HepG2 (cell line): ENCODE measurements around the gene PLEKHA8. TPM values are rescaled to one million over a fixed set of nuclear protein-coding genes. Genes with fewer than 3 reads are reported as not detected.

ENCODE experiments used
- CEBPG ChIP-seq: IDR thresholded peaks from 2 replicates; pipeline ENCODE4 v1.6.1; 2016
- HDAC6 ChIP-seq: fragments of 200-600 bp; sonication (generic); IDR thresholded peaks from 2 replicates; pipeline ENCODE4 v1.7.0; 2017; ENCODE audit warnings: mild to moderate bottlenecking, antibody characterized with exemption, low read length, low read depth
- MED13 ChIP-seq: sonication (generic); formaldehyde crosslinking; IDR thresholded peaks from 2 replicates; pipeline ENCODE4 v1.5.0; 2020; ENCODE audit warnings: missing genetic modification reagents
- MEF2D ChIP-seq: sonication (generic); formaldehyde crosslinking; IDR thresholded peaks from 2 replicates; pipeline ENCODE4 v1.5.1; 2020; ENCODE audit warnings: mild to moderate bottlenecking, missing genetic modification reagents
- TOE1 ChIP-seq: sonication (generic); formaldehyde crosslinking; IDR thresholded peaks from 2 replicates; pipeline ENCODE4 v1.4.0; 2020; ENCODE audit warnings: mild to moderate bottlenecking, missing genetic modification reagents
- ZNF431 ChIP-seq: sonication (generic); formaldehyde crosslinking; IDR thresholded peaks from 2 replicates; pipeline ENCODE4 v1.9.0; 2022; ENCODE audit warnings: missing genetic modification reagents, low read depth, mild to moderate bottlenecking, borderline replicate concordance
- ZNF569 ChIP-seq: sonication (generic); formaldehyde crosslinking; IDR thresholded peaks from 2 replicates; pipeline ENCODE4 v1.5.0; 2020; ENCODE audit warnings: mild to moderate bottlenecking, missing genetic modification reagents, moderate library complexity, borderline replicate concordance
- ZNF615 ChIP-seq: sonication (generic); formaldehyde crosslinking; IDR thresholded peaks from 2 replicates; pipeline ENCODE4 v1.5.0; 2020; ENCODE audit warnings: mild to moderate bottlenecking, missing genetic modification reagents, borderline replicate concordance
- ZNF7 ChIP-seq: IDR thresholded peaks from 2 replicates; pipeline ENCODE4 v1.6.1; 2016; ENCODE audit warnings: missing biosample characterization, missing genetic modification reagents
- polyA plus RNA-seq, 8 experiments: library from polyadenylated mRNA; depleted of rRNA in 3 of 8; stranded (reverse) in 7 of 8; unstranded in 1 of 8; fragments of >200 nt; fragmentation: Illumina TruSeq in 4 of 8; extraction: Trizol in 4 of 8; gene quantifications; 2 replicates each; pipeline versions ENCODE4 v1.2.1 to v1.2.3, GENCODE V29; 2011 to 2016; ENCODE audit warnings: low read depth in 4 of 8, missing spikeins in 1 of 8, mixed read lengths in 1 of 8; ENCODE audit not compliant: insufficient read depth in 1 of 8
- total RNA-seq, 5 experiments: library from RNA; depleted of rRNA; stranded (reverse); fragments of >200 nt; fragmentation: Illumina TruSeq; extraction: Trizol; gene quantifications; 2 replicates each; pipeline ENCODE4 v1.2.3, GENCODE V29; 2016; ENCODE audit warnings: low read depth in 1 of 5
- TF ChIP-seq, protein P1 (sequence below): sonication (generic); formaldehyde crosslinking; IDR thresholded peaks from 2 replicates; pipeline ENCODE4 v1.9.0; 2021; ENCODE audit warnings: mild to moderate bottlenecking, missing genetic modification reagents
- TF ChIP-seq, protein P2 (sequence below): sonication (generic); formaldehyde crosslinking; IDR thresholded peaks from 2 replicates; pipeline ENCODE4 v1.5.1; 2020; ENCODE audit warnings: missing genetic modification reagents, mild to moderate bottlenecking, borderline replicate concordance
- TF ChIP-seq, protein P3 (sequence below): sonication (generic); formaldehyde crosslinking; IDR thresholded peaks from 2 replicates; pipeline ENCODE4 v1.8.0; 2022; ENCODE audit warnings: mild to moderate bottlenecking, missing genetic modification reagents, moderate library complexity
- TF ChIP-seq, protein P4 (sequence below): sonication (generic); formaldehyde crosslinking; IDR thresholded peaks from 2 replicates; pipeline ENCODE4 v1.4.0; 2020; ENCODE audit warnings: missing genetic modification reagents
- TF ChIP-seq, protein P5 (sequence below): sonication (generic); formaldehyde crosslinking; IDR thresholded peaks from 2 replicates; pipeline ENCODE4 v1.4.0; 2020; ENCODE audit warnings: mild to moderate bottlenecking, low read depth, missing genetic modification reagents

Gene PLEKHA8
- total and polyA plus RNA-seq, 2 of the 13 experiments (the other 11 are each of a cell fraction or from before 2014, with no cell fraction given), result 12.5 to 26.4 TPM

DNA sequence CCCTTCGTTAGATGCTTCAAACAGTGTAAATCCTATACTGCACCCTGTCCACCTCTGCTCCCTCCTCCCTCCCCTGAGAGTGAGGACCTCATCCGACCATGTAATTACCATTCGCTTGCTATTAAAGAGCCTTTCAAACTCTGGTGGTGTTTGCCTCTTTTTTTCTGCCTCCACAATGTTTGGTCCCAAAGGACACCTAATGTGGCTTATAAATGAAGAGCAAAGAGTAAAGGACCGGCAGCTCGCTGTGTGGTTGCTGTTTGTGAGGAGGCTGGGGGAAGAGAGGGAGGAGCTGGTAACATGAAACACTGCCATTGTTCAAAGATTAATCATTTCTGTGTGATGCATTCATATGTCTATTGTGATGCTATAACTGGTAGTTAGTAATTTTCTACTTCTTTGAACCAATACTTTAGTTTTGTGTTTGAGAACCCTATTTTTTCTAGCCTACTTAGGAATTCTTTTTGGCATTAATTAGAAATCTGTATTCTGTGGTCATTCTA, 134.5 kb downstream of the PLEKHA8 start (continued):
- TF ChIP-seq, protein P1, sequence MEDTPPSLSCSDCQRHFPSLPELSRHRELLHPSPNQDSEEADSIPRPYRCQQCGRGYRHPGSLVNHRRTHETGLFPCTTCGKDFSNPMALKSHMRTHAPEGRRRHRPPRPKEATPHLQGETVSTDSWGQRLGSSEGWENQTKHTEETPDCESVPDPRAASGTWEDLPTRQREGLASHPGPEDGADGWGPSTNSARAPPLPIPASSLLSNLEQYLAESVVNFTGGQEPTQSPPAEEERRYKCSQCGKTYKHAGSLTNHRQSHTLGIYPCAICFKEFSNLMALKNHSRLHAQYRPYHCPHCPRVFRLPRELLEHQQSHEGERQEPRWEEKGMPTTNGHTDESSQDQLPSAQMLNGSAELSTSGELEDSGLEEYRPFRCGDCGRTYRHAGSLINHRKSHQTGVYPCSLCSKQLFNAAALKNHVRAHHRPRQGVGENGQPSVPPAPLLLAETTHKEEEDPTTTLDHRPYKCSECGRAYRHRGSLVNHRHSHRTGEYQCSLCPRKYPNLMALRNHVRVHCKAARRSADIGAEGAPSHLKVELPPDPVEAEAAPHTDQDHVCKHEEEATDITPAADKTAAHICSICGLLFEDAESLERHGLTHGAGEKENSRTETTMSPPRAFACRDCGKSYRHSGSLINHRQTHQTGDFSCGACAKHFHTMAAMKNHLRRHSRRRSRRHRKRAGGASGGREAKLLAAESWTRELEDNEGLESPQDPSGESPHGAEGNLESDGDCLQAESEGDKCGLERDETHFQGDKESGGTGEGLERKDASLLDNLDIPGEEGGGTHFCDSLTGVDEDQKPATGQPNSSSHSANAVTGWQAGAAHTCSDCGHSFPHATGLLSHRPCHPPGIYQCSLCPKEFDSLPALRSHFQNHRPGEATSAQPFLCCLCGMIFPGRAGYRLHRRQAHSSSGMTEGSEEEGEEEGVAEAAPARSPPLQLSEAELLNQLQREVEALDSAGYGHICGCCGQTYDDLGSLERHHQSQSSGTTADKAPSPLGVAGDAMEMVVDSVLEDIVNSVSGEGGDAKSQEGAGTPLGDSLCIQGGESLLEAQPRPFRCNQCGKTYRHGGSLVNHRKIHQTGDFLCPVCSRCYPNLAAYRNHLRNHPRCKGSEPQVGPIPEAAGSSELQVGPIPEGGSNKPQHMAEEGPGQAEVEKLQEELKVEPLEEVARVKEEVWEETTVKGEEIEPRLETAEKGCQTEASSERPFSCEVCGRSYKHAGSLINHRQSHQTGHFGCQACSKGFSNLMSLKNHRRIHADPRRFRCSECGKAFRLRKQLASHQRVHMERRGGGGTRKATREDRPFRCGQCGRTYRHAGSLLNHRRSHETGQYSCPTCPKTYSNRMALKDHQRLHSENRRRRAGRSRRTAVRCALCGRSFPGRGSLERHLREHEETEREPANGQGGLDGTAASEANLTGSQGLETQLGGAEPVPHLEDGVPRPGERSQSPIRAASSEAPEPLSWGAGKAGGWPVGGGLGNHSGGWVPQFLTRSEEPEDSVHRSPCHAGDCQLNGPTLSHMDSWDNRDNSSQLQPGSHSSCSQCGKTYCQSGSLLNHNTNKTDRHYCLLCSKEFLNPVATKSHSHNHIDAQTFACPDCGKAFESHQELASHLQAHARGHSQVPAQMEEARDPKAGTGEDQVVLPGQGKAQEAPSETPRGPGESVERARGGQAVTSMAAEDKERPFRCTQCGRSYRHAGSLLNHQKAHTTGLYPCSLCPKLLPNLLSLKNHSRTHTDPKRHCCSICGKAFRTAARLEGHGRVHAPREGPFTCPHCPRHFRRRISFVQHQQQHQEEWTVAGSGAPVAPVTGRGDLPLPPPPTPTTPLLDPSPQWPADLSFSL (CRISPR knock-in tag), result no peak
- TF ChIP-seq ZNF7, result no peak
- no peak for TF ChIP-seq ZNF615 (CRISPR knock-in tag)
- TF ChIP-seq, protein P2, sequence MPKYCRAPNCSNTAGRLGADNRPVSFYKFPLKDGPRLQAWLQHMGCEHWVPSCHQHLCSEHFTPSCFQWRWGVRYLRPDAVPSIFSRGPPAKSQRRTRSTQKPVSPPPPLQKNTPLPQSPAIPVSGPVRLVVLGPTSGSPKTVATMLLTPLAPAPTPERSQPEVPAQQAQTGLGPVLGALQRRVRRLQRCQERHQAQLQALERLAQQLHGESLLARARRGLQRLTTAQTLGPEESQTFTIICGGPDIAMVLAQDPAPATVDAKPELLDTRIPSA (CRISPR knock-in tag), result no peak
- TF ChIP-seq, protein P3, sequence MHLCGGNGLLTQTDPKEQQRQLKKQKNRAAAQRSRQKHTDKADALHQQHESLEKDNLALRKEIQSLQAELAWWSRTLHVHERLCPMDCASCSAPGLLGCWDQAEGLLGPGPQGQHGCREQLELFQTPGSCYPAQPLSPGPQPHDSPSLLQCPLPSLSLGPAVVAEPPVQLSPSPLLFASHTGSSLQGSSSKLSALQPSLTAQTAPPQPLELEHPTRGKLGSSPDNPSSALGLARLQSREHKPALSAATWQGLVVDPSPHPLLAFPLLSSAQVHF (CRISPR knock-in tag), result no peak
- TF ChIP-seq, protein P4, sequence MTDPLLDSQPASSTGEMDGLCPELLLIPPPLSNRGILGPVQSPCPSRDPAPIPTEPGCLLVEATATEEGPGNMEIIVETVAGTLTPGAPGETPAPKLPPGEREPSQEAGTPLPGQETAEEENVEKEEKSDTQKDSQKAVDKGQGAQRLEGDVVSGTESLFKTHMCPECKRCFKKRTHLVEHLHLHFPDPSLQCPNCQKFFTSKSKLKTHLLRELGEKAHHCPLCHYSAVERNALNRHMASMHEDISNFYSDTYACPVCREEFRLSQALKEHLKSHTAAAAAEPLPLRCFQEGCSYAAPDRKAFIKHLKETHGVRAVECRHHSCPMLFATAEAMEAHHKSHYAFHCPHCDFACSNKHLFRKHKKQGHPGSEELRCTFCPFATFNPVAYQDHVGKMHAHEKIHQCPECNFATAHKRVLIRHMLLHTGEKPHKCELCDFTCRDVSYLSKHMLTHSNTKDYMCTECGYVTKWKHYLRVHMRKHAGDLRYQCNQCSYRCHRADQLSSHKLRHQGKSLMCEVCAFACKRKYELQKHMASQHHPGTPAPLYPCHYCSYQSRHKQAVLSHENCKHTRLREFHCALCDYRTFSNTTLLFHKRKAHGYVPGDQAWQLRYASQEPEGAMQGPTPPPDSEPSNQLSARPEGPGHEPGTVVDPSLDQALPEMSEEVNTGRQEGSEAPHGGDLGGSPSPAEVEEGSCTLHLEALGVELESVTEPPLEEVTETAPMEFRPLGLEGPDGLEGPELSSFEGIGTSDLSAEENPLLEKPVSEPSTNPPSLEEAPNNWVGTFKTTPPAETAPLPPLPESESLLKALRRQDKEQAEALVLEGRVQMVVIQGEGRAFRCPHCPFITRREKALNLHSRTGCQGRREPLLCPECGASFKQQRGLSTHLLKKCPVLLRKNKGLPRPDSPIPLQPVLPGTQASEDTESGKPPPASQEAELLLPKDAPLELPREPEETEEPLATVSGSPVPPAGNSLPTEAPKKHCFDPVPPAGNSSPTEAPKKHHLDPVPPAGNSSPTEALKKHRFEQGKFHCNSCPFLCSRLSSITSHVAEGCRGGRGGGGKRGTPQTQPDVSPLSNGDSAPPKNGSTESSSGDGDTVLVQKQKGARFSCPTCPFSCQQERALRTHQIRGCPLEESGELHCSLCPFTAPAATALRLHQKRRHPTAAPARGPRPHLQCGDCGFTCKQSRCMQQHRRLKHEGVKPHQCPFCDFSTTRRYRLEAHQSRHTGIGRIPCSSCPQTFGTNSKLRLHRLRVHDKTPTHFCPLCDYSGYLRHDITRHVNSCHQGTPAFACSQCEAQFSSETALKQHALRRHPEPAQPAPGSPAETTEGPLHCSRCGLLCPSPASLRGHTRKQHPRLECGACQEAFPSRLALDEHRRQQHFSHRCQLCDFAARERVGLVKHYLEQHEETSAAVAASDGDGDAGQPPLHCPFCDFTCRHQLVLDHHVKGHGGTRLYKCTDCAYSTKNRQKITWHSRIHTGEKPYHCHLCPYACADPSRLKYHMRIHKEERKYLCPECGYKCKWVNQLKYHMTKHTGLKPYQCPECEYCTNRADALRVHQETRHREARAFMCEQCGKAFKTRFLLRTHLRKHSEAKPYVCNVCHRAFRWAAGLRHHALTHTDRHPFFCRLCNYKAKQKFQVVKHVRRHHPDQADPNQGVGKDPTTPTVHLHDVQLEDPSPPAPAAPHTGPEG (CRISPR knock-in tag), result no peak
- TF ChIP-seq CEBPG (CRISPR knock-in tag), result 0 out of 2 replicates have a peak, but pooled peaks have one; percentile 5
- TF ChIP-seq MEF2D, result no peak
- TF ChIP-seq ZNF569, result no peak
- TF ChIP-seq ZNF431 (CRISPR knock-in tag), result no peak
- no peak for TF ChIP-seq TOE1 (CRISPR knock-in tag)
- TF ChIP-seq, protein P5, sequence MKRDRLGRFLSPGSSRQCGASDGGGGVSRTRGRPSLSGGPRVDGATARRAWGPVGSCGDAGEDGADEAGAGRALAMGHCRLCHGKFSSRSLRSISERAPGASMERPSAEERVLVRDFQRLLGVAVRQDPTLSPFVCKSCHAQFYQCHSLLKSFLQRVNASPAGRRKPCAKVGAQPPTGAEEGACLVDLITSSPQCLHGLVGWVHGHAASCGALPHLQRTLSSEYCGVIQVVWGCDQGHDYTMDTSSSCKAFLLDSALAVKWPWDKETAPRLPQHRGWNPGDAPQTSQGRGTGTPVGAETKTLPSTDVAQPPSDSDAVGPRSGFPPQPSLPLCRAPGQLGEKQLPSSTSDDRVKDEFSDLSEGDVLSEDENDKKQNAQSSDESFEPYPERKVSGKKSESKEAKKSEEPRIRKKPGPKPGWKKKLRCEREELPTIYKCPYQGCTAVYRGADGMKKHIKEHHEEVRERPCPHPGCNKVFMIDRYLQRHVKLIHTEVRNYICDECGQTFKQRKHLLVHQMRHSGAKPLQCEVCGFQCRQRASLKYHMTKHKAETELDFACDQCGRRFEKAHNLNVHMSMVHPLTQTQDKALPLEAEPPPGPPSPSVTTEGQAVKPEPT (CRISPR knock-in tag), result no peak
- TF ChIP-seq MED13 (CRISPR knock-in tag), result no peak
- no peak for TF ChIP-seq HDAC6
